HG03064 (cell line): ENCODE measurements around the gene RGPD6.
"Not testable (repeated sequence)": the region's sequence is repeated elsewhere in the genome, so short reads cannot be mapped to it uniquely, and the experiment has no call there.

Experiments used
- ATAC-seq: cut with Tn5 transposase; IDR thresholded peaks from one replicate; pipeline ENCODE4 v1.9.1; 2021; ENCODE audit warnings: low read depth; ENCODE audit not compliant: unreplicated experiment

The RGPD6 gene

DNA sequence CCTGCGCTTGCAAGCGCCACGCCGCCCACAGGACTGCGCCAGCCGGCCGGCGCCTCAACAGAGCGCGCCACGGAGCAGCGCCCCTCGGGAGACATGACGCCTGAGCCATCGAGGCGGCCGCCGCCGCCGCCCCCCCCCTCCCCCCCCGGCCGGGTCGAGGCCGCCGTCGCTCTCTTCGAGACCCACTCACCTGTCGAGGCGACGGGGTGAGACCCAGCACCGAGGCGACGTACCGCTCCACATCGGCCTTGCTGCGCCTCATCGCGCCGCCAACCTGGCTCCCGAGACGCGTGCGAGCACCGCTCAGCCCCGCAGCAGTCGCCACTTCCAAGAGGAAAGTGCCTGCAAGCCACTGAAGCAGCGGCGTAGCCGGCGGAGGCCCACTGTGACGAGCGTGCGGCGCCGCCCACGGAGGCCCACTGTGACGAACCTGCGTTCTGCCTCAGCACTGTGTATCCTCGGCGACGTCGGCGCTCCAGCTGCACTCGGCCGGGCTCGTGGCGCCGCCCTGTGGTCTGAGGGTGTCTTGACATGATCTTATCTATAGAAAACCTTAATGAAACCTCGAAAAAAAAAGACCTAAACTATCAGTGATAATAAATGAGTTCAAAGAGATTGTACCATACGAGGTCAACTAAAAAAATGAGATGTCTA, at the start of gene RGPD6:
Gene RGPD6, minus strand, starts transcription at position 460 of the 654 bp plus-strand sequence. Its CDS starts 198 bp downstream, at position 262.
- ATAC-seq, result peak; percentile 98

DNA sequence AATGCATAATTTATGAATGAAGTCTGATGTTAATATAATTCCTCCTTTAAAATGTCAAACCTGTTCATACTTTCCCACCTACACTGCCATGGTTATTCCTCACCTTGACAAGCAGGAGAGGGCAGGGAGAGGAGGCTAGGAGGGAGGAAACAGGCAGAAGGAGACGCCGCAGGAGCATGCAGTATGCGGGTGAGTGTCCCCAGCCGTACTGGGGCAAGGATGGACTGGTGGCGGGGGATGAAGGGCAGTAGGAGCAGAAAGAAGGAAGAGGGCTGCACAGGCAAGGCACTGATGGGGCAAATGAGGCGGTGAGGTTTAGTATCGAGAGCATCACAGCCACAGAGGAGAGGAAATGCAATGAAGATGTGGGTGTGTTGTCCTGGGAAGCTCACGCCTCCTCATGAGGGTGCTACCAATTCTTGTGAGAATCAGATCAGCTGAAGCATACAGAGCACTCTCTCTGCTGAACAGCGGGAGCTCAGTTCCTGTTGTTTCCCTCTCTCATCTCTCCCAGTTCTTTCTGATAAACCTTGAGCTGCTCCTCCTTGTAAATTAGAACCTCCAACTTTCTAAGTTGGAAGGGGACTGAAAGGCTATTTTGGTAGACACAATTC, 42.4 kb upstream of the RGPD6 start:
- ATAC-seq, result not testable (repeated sequence)

DNA sequence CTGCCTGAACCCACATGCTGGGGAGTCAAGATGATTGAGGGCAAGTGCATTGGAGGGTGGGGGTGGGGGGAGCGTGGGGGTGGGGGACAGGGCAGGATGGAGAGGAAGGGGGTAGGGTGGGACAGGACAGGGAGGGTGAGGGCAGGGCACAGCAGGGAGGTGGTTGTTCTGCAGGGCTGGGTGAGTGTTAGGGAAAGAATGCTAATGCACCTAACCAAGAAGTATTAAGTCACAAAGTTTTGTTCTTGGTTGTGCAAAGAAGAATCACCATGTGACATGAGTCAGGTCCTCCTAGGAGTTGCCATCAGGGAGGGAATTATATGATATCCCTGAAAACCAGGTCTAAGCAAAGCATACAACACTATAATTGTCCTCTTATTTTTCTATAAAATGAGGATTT, 36.9 kb upstream of the RGPD6 start:
- ATAC-seq, result not testable (repeated sequence)

DNA sequence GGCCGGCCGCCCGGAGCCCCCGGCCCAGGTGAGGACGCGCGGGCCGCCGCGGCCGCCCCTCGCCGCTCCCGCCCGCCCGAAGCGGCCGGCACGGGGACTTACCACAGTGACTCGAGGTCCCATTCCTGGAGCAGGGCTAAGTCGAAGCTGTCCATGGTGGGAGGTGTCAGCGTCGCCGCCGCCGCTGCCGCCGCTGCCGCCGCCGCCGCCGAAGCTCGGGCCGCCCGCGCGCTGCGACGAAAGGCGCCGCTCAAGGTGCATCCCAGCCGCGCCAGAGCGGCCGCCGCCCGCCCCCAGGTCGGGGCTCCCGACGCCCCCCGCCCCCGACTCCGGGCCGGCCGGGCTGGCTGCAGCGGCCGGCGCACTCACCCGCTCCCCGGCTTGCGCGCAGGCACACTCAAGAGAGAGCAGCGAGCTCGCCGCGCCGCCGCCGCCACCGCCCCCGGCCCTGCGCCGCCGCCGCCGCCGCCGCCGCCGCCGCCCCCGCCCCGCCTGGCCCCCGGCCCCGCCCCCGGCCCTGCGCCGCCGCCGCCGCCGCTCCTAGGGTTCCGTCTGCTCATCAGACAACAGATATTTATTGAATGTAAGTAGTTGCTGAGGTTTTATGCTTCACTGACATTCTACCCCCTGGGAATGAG, 33.7 kb upstream of the RGPD6 start:
- ATAC-seq, result not testable (repeated sequence)

DNA sequence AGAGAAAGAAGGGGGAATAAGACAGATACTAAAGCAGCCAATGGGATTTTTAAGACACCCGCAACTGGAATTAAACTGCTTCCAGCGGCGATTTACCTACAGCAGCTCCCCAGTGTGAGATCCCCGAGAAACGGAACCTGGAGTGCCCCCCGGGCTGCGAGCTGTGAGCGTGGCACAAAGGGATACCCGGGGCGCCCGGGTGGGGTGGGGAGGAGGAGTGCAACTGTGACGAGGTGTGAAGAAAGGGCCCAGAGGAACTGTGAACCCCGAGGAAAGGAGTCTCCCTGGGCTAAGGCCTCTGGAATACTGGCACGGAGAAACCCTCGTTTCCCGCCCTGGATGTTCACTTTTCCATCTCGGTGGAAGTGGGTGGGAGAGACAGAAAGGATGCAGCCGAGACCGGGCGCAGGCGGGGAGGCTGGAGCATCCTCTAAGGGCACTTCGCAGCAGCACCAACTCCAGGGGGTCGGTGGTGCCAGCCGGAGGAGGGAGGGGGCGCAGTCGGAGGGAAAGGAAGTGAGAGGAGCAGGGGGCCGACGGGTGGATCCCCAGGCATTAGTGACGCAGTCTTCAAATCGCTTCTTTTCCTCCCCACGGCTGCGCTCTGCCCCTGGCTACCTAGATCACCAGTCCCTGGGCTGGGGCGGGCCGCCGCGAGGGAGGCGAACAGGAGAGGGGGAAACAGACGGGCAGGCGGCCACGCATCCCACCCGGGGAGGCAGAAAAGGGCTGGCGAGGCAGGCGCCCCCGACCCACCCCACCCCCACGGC, 33.0 kb upstream of the RGPD6 start:
- ATAC-seq, result not testable (repeated sequence)

DNA sequence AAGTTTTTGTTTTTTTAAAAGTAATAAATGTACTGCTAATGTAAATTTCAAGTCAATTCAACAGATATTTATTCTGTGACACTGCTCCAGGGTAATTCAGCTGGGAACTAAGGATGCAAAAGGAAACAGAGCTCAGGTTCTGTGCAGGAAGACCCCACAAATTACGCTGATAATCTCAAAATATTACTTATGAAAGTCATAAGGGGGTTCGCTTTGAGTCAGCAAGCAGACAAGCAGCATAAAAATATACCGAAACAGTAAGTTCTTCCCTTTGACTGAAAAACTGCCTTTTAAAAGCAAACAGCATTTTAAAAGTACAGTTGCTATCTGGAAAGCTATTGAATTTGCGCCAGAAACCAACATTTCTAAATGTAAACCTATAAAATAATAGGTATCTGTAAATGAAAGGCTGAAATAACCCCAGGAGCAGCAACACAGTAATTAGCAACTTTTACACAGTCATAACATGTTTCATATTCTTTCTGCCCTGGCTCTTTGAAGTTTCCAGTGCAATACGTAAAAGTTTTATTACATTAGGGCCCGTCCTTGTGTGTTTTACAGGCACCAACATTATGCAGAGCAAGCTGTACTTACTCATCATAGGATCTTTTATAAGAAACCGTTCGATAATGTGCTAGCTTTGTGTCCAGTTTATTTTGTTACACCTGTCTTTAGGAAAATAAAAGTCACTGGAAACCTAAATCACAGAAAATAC, 31.9 kb upstream of the RGPD6 start:
- ATAC-seq, result not testable (repeated sequence)

DNA sequence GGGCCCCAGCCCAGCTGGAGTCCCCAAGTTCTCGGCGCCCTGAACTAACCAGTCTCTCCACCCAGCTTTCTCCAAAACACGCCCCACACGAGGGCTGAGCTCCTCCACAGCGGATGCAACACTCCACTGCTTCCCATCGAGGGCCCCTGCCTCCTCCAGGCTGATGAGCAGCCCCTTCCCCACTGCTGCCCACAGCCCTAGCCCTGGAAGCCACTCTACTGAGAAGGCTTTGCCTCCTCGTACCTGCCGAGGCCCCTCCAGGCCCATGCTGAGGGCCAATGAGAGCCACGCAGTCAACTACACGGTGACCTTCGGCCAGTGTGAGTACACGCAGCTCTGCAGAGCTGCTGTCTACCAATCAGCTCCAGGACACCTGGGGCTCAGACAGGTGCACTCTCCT, 28.0 kb upstream of the RGPD6 start:
- not testable (repeated sequence) for ATAC-seq

DNA sequence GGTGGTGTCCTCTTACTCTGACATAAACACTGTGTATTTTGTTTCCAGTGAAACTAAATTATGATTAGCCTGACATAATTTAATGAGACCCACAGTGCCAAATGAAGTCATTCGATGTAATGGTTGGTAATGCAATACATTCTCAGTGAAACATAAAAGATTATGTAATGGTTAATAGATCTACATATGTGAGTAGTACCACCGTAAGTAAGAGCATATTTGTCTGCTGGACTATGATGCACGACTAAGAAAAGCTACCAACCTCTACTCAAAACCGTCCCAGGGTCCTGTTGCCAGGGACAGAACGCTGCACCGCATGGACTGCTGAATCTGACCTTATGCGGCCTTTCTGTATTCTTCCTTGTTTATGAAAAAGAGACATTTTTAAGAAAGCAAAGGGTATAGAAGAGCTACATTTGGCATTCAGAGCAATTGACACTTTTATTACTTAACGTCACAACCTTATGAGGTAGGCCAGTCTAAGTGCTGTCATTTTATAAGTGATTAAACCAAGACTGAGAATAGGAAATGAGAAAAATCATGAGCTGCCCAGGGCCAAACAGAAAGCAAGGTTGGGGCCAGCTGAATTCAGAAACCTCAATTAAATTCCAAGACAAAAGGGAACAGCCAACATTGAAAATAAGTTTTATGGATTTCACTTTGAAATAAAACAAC, 27.0 kb upstream of the RGPD6 start:
- not testable (repeated sequence) for ATAC-seq

DNA sequence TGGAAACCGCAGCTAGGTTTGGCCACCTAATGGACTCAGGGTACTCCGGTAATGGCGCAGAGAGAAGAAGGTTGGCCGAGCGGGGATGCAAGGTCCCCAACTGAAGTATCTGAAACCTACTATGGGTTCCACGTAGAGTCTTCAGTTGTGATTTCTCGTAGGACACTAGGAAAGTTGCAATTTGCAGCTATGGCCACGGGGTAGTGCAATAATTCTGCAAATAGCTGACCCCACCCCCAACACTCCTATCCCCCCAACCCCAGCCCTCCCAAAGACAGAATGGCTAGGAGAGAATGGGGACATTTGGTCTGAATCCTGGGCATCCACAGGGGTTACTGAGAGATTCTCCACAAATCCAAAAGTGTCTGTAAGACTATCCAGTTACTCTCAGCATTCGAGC, 25.1 kb upstream of the RGPD6 start:
- not testable (repeated sequence) for ATAC-seq

DNA sequence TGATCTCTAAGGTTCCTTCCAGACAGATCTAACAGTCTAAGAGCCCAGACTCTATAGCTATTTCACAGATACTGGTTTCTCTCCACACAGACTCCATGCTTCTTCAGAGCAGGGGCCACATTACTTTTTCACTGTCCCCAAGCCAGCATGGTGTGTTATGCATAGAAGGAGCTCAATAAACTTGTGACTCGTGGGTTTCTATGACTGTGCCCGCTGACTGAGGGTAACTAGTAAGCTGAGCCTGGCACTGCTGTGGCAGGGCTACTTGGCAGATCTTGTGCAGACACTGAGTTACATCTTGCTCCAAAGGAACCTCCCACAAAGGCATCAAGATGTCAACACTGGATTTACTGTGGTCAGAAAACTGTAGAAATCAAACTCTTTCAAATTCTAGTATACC, 15.0 kb upstream of the RGPD6 start:
- not testable (repeated sequence) for ATAC-seq

DNA sequence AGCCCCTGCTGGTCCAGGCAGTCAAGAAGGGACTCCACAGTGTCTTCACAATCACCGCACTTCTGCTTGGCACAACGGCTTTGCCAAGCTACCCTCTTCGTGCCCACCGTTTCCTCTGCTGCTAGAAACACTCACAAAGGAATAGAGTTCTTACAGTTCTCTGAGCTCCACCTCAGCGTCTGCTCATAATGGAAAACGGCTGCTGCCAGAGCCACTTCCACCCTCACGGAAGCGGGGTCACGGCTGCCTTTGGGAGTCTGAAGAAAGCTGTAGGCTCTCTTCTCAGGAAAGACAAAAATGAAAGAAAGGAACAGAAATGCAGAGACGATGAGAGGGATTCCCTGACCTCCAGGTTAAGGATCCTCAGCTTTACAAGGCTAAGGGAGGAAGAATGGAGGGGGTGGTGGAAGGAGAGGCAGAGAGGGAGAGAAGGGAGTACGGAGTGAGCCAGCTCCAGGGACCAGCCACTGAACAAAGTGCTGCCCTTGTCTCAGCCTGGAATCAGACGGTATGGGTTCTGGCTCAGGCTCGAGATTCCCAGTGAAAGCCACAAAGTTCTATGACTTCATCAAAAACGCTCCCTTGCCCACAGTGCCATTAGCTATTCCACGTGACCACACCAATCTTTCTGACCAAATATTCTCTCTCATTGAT, 12.8 kb upstream of the RGPD6 start:
- not testable (repeated sequence) for ATAC-seq

DNA sequence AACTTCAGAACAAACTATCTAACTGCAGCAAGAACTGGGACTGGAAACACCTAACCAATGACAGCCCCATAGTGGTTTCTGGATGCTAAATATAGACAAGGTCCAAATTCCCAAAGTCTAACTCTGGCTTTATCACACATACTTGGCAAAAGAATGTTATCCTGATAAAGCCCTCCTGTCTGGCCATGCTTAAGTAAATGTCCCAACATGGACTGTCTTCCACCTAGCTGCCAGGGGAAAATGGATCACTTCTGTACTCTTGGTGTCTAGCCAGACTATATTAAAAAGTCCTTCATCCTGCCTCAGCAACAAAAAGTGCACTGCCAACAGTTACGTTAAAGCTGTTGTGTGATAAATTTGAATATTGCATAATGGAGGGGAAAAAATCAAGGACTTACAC, 11.5 kb upstream of the RGPD6 start:
- not testable (repeated sequence) for ATAC-seq

DNA sequence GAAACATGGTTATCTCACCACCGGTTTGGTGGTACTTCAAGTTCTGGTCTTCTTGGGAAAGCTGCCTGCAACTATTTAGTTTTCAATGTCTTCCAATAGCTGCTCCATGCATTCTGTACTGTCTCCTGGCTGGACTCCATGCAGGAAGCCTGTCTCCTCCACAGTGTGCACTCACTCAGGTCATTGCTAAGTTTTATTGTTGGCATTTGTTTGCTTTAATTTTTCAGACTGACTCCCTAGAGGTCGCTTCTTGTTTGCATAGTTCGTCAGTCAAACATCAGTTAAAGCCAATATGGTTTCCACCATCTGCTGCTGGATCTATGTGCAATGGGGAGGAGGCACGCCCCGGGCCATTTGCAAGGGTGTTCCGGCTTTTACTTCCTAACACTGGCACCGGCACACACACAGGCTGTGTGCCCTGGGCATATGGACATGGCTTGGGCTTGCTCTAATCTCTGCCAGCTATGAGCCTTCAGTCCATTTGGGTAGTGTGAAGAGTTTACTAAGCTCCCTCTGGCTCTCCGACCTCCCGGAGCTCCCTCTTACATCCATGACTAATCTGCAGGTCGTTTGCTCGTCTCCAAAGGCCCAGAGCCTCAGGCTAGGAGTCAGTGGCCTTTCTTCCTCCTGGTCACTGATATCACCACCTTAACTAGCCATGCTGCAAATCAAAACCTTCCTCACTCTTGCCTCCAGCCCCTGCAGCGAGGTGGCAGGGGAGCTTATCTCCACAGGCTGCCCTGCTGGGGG, 2.4 kb upstream of the RGPD6 start:
- not testable (repeated sequence) for ATAC-seq

DNA sequence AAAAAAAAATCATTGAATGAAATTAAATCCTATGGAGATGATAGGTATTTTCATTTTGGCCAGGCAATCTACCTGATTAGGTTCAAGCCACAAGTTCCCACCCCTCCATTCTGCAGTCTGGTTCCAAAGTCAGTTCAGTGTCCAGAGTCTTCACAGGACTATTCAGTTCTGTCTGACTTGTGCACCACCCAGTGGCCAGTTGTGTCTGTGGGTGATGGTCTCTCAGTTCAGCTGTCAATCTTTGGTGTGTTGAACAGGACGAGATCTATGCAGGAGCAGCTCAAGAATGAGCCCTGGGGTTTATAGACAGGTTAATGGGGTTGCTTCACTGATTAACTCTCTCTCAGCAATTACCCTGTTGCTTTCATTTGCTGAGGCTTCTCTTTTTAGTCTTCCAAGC, 1.4 kb upstream of the RGPD6 start:
- ATAC-seq, result not testable (repeated sequence)

DNA sequence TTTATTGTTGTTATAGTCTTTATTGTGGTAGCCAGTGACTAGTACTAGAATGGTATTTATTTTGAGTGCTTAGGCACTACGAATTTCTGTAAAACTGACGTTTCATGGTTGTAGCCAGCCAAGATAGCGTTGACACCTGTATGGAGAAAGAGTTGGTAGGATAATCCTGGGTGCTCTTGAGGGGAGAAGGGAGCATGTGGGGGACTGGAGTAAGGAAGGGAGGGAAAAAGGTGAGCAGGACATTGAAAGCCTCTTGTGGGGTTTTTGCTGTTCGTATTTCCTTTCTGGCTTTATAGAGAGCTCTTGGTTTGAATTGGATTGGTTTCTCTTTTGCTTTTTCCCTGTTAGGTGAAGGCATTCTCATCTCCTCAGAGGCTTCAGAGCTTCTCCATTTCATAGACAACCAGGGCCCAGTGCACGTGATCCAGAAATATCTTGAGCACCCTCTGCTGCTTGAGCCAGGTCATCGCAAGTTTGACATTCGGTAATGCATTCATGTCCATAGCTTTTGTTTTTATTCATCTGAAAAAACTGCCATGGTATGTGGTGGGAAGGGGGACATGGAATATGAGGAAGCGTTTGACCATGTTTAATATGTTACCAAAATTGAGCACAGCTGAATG, 77.2 kb downstream of the RGPD6 start:
- not testable (repeated sequence) for ATAC-seq

DNA sequence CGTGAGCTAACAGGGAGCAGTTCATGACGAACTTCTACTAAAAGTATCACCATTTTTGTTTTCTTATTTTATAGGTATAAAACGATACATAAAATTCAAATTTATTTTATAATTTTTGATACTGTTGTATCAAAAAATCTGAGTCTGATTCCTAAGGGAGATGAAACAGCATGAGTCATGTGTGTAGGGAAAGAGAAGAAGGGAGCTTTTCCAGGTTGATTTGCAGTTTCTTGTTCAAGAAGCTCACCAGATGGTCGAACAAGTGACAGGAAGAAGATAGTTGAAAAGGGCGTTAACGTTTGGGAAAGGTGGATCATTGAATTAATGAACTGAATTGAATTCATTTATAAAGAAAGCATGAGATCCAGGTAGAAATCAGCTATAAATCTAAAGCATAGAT, 81.0 kb downstream of the RGPD6 start:
- not testable (repeated sequence) for ATAC-seq

DNA sequence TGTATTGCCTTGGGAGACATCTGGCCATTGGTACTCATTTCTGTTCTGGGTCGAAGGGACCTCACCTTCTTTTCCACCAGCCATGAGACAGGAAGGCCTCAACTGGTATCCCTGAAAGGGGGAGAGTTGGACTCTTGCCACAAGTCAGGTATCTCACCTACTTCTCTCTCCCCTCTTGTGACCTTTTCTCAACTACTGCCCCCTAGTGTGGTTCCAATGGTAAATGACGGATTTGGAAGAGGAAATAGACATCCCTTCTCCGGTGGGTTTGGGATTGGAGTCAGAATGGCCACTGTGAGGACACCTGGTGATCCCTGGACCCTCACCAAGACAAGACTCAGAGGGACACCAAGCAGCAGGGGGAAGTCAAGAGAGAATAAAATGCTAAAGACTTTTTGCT, 82.5 kb downstream of the RGPD6 start:
- not testable (repeated sequence) for ATAC-seq

DNA sequence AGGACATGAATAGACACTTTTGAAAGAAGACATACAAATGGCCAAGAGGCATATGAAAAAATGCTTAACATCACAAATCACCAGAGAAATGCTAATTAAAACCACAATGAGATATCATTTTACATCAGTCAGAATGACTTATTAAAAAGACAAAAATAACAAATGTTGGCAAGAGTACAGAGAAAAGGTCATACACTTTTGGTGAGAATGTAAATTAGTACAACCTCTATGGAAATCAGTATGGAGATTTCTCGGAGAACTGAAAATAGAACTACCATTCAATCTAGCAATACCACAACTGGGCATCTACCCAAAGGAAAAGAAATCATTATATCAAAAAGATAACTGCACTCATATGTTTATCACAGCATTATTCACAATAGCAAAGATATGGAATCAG, 88.0 kb downstream of the RGPD6 start:
- not testable (repeated sequence) for ATAC-seq
